ENCODE measurements around the gene MEGF6. TPM values are rescaled to one million over a fixed set of nuclear protein-coding genes. Genes with fewer than 3 reads are reported as not detected.

The MEGF6 gene
- total RNA-seq, 1 donor: 85.4 TPM

- no peaks in the 10 kb centered on the region for H3K36me3 ChIP-seq (ENCODE audit: insufficient read depth, low read length)
- no peaks in the 10 kb centered on the region for H4K20me1 ChIP-seq (ENCODE audit: insufficient read depth, low read length)
- no peak overlapping the region for H2AFZ ChIP-seq (ENCODE audit: low read length)
- no peak overlapping the region for H3K4me3 ChIP-seq (ENCODE audit: insufficient read depth, low read length)
- DNase-seq (ENCODE audit: insufficient read length, low spot score, missing footprints): no peak
- no peaks in the 10 kb centered on the region for H3K79me2 ChIP-seq (ENCODE audit: insufficient read depth, low read length)
- H3K27me3 ChIP-seq (ENCODE audit: insufficient read depth, low read length): no peaks in the 10 kb centered on the region
- no peak for TF ChIP-seq CTCF (IDR thresholded peaks at IDR 0.05; ENCODE audit: extremely low read depth, low read depth, low read length)
- peaks cover 4% of the 10 kb centered on the region for H3K9me3 ChIP-seq (ENCODE audit: low read depth, low read length)
- H3K27ac ChIP-seq (ENCODE audit: low read depth, low read length): no peak overlapping the region
- H3K4me1 ChIP-seq (ENCODE audit: insufficient read depth, low read length): peaks cover 13% of the 10 kb centered on the region
- H3K4me2 ChIP-seq (ENCODE audit: insufficient read depth, low read length): no peak overlapping the region
Measured at GRCh38 chr1:3553940-3554223, 57.4 kb downstream of the MEGF6 start.

- Histone ChIP-seq H3K9me3 (ENCODE audit: low read depth, low read length) (peaks cover under 1% of the 10 kb centered on the region), H3K4me3 (ENCODE audit: insufficient read depth, low read length) (no peak overlapping the region), H3K4me1 (ENCODE audit: insufficient read depth, low read length) (peaks cover 18% of the 10 kb centered on the region), H3K27ac (ENCODE audit: low read depth, low read length) (no peak overlapping the region), H4K20me1 (ENCODE audit: insufficient read depth, low read length) (no peaks in the 10 kb centered on the region), H3K79me2 (ENCODE audit: insufficient read depth, low read length) (no peaks in the 10 kb centered on the region), H3K27me3 (ENCODE audit: insufficient read depth, low read length) (no peaks in the 10 kb centered on the region), H2AFZ (ENCODE audit: low read length) (no peak overlapping the region), H3K36me3 (ENCODE audit: insufficient read depth, low read length) (no peaks in the 10 kb centered on the region), H3K4me2 (ENCODE audit: insufficient read depth, low read length) (no peak overlapping the region)
- DNase-seq (ENCODE audit: insufficient read length, low spot score, missing footprints): peak; percentile 94
- no peak for TF ChIP-seq CTCF (IDR thresholded peaks at IDR 0.05; ENCODE audit: extremely low read depth, low read depth, low read length)
Measured at GRCh38 chr1:3553166-3553939, 58.0 kb downstream of the MEGF6 start.

GRCh38 chr1:3552751-3553150, 58.6 kb downstream of the MEGF6 start:
- Histone ChIP-seq H2AFZ (ENCODE audit: low read length) (no peak overlapping the region), H4K20me1 (ENCODE audit: insufficient read depth, low read length) (no peaks in the 10 kb centered on the region), H3K27ac (ENCODE audit: low read depth, low read length) (no peak overlapping the region), H3K27me3 (ENCODE audit: insufficient read depth, low read length) (no peaks in the 10 kb centered on the region), H3K4me1 (ENCODE audit: insufficient read depth, low read length) (peaks cover 24% of the 10 kb centered on the region), H3K79me2 (ENCODE audit: insufficient read depth, low read length) (no peaks in the 10 kb centered on the region), H3K4me2 (ENCODE audit: insufficient read depth, low read length) (no peak overlapping the region), H3K9me3 (ENCODE audit: low read depth, low read length) (no peaks in the 10 kb centered on the region), H3K36me3 (ENCODE audit: insufficient read depth, low read length) (no peaks in the 10 kb centered on the region), H3K4me3 (ENCODE audit: insufficient read depth, low read length) (no peak overlapping the region)
- no peak for DNase-seq (ENCODE audit: insufficient read length, low spot score, missing footprints)
- no peak for TF ChIP-seq CTCF (IDR thresholded peaks at IDR 0.05; ENCODE audit: extremely low read depth, low read depth, low read length)

GRCh38 chr1:3552176-3552575, 59.1 kb downstream of the MEGF6 start:
- TF ChIP-seq CTCF (IDR thresholded peaks at IDR 0.05; ENCODE audit: extremely low read depth, low read depth, low read length): no peak

More at GRCh38 chr1:3552176-3552575, 59.1 kb downstream of the MEGF6 start:
- H3K4me2 ChIP-seq (ENCODE audit: insufficient read depth, low read length): no peak overlapping the region
- H3K9me3 ChIP-seq (ENCODE audit: low read depth, low read length): no peaks in the 10 kb centered on the region
- no peak overlapping the region for H3K4me3 ChIP-seq (ENCODE audit: insufficient read depth, low read length)
- no peak for DNase-seq (ENCODE audit: insufficient read length, low spot score, missing footprints)
- no peaks in the 10 kb centered on the region for H3K27me3 ChIP-seq (ENCODE audit: insufficient read depth, low read length)
- no peaks in the 10 kb centered on the region for H3K79me2 ChIP-seq (ENCODE audit: insufficient read depth, low read length)
- H3K27ac ChIP-seq (ENCODE audit: low read depth, low read length): no peak overlapping the region
- H3K4me1 ChIP-seq (ENCODE audit: insufficient read depth, low read length): peaks cover 30% of the 10 kb centered on the region
- H2AFZ ChIP-seq (ENCODE audit: low read length): no peak overlapping the region
- no peaks in the 10 kb centered on the region for H3K36me3 ChIP-seq (ENCODE audit: insufficient read depth, low read length)
- no peaks in the 10 kb centered on the region for H4K20me1 ChIP-seq (ENCODE audit: insufficient read depth, low read length)
